ENCODE measurements around the gene NEB. TPM values are rescaled to one million over a fixed set of nuclear protein-coding genes. Genes with fewer than 3 reads are reported as not detected.
"Not testable (repeated sequence)": the region's sequence is repeated elsewhere in the genome, so short reads cannot be mapped to it uniquely, and the experiment has no call there.

The NEB gene
- total RNA-seq, 1 experiment from 2014 or later: 0.51 TPM

DNA sequence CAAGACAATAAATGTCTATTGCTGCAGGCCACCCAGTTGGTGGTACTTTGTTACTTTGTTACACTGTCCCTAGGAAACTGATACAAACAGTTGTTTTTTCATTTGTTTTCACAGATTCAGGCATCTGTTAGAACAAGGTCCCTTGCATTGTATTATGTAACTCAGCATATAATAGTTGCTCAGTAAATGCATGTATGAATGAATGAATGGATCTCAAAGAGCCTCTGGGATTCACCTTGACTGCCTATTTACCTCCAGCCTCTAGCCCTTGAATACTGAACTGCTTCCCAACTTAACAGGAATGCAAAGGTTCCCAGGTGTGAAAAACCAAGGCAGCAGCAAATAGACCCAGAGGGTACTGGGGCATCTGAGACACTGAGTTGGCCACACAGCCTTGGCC is 27.4 kb upstream of the NEB start:
- in situ Hi-C loops (cut with HindIII; ENCODE audit: low pct_unique_long_range_greater_than_20kb, low sequenced_read_pairs): no loop called here
- DNase-seq (ENCODE audit: low read depth): no peak

DNA sequence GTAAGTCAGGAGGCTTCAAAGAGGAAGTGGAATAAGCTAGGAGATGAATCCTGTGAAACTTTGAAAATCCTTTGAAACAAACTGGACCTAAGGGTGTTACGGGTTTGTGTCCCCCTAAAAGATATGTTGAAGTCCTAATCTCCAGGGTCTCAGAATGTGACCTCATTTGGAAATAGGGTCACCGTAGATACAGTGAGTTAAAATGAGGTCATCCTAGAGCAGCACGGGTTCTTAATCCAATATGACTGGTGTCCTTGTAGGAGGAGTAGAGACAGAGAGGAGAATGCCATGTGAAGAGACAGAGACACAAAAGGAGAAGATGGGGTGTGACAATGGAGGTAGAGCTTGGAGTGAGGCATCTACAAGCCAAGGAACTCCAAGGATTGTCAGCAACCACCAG is 26.9 kb upstream of the NEB start:
- in situ Hi-C loops (cut with HindIII; ENCODE audit: low pct_unique_long_range_greater_than_20kb, low sequenced_read_pairs): no loop called here
- no peak for DNase-seq (ENCODE audit: low read depth)

DNA sequence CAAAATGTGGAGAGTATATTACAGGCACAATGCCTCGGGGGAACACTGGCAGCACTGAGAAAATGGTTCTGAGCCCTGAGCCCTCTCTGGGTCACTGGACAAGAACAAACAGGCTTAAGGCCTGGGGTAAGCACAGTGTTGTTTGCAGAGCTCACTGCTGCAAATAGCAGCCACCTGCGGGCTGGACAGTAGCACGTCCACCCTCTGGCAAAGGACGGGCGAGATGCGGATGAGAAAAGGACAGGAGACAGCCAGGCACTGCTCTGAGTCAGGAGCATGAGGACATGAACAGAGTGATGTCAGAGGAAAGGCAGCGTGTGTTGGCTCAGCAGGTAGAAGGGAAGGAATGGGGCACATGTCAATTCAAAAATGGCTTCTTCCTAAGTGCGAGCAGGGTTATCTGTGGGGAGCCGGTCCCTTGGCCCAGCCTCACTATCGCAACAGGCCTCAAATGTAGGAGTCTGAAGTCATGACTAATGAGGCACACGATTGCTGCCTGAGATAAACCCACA is 25.9 kb upstream of the NEB start:
- in situ Hi-C loops (cut with HindIII; ENCODE audit: low pct_unique_long_range_greater_than_20kb, low sequenced_read_pairs): no loop called here
- no peak for DNase-seq (ENCODE audit: low read depth)

DNA sequence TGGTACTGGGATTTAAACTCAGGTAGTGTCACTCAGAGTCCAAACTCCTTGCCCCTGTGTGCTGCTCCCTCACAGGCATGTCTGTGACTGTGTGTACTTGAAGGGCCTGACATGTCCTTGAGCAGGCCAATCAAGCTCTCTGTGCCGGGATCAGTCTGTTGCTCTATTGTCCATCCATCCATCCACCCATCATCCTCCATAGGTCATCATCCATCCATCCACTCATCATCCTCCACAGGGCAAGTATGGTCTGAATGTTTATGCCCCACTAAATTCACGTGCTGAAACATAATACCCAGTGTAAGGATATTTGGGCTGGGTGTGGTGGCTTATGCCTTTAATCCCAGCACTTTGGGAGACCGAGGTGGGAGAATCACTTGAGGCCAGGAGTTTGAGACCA is 24.5 kb upstream of the NEB start:
- in situ Hi-C loops (cut with HindIII; ENCODE audit: low pct_unique_long_range_greater_than_20kb, low sequenced_read_pairs): no loop called here
- no peak for DNase-seq (ENCODE audit: low read depth)

GRCh38 chr2:151757861-151758260 is 23.6 kb upstream of the NEB start:
- no peak for DNase-seq (ENCODE audit: low read depth)
- in situ Hi-C loops (cut with HindIII; ENCODE audit: low pct_unique_long_range_greater_than_20kb, low sequenced_read_pairs): no loop called here

- in situ Hi-C loops (cut with HindIII; ENCODE audit: low pct_unique_long_range_greater_than_20kb, low sequenced_read_pairs): no loop called here
- DNase-seq (ENCODE audit: low read depth): no peak
Measured at GRCh38 chr2:151756820-151757219, 22.5 kb upstream of the NEB start.

DNA sequence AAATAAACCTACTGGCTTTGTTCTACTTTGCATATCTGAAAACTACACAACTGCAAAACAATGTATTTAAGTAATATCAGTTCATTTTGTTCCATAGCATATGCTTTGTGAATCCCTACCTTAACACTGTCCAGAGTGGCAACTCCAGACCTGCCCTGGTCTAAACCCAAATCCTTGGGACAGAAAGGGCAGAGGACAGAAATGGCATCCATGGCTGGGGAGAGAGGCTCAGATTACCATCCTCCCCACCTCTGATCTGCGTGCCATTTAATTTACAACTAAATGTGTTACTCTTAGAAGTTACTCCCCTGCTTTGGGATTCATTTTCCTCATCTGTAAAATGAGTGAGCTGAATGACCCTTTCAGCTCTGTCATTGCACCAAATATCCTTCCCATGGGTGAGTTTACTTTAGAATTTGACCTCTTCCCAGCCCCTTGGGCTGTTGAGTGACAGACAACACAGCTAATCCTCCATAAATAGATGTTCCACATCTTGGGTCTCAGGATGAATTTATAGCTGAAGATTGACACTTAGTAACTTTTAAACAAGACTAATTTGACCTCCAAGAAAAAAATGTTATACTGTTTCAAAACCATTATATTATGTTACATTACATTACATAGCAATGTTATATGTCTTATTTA is 20.1 kb upstream of the NEB start:
- in situ Hi-C loops (cut with HindIII; ENCODE audit: low pct_unique_long_range_greater_than_20kb, low sequenced_read_pairs): no loop called here
- no peak for DNase-seq (ENCODE audit: low read depth)

DNA sequence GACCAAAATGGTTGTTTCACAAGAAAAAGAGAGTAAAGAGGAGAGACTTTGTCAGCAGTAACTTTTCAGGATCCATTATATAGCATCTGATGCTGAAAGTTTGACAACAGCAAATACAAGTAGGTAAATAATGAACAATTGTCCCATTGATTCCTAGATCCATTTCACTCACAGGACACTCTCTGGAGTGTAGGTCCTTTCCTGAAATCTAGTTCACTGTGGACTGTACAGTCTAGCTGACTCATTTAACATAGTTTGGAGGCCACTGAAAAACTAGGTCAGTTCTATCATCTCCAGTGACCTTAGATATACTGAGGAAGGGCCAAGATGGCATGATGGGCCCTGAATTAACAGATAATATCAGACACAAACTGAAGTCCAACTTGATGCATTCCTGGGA is 19.3 kb upstream of the NEB start:
- no peak for DNase-seq (ENCODE audit: low read depth)
- in situ Hi-C loops (cut with HindIII; ENCODE audit: low pct_unique_long_range_greater_than_20kb, low sequenced_read_pairs): no loop called here

- DNase-seq (ENCODE audit: low read depth); in situ Hi-C loops (cut with HindIII; ENCODE audit: low pct_unique_long_range_greater_than_20kb, low sequenced_read_pairs): not testable (repeated sequence)
Measured at GRCh38 chr2:151745261-151745660, 11.0 kb upstream of the NEB start.

DNA sequence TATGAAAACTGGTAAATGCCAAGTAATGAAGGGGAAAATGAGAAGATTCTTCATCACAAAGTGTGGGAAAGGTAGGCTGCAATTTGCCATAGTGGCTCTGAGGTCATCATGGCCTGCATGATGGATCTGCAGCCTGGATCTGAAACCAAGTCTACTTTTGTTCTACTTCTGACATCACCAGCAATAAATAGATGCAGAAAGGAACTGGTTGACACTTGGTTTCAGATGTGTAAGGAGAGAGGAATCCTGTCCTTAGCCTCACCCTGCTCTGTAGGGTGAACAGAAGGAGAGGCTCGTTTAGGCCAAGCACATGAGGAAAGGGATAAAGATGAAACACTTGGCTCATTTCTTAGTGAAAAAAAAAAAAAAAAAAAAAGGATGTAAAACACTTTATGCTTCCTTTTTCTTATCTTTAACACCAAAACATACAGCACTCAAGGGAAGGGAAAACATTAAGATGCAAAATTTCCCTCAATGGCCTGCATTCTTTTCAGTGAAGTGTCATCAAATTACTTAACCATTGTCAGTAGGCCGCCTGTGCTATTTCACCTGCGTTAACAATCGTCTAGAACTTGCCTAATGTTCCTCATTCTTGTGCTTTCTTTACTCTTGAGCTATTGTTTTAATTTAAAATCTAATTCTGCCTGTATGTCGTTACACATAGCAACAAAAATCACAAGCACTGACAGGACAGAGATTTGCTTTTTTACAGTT is 3.9 kb downstream of the NEB start:
- no peak for DNase-seq (ENCODE audit: low read depth)
- in situ Hi-C loops (cut with HindIII; ENCODE audit: low pct_unique_long_range_greater_than_20kb, low sequenced_read_pairs): no loop called here

DNA sequence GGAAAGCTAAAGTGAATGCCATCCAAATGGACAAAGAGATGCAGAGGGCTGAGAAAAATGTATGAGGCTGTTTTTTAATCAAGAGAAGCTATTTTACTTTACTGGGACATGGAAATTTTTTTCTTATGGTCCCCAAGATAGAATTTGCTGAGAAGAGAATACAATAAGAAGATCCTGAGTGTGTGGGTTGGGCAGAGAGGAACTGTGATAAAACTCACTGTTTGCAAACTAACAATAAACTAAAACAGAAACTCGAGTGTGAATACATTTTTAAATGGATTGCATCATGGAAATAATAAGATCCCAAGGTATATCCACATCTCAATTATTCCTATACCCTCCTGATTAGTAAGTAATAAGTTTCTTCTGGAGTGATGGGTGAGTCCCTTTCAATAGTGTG is 4.4 kb downstream of the NEB start:
- DNase-seq (ENCODE audit: low read depth): no peak
- in situ Hi-C loops (cut with HindIII; ENCODE audit: low pct_unique_long_range_greater_than_20kb, low sequenced_read_pairs): no loop called here

DNA sequence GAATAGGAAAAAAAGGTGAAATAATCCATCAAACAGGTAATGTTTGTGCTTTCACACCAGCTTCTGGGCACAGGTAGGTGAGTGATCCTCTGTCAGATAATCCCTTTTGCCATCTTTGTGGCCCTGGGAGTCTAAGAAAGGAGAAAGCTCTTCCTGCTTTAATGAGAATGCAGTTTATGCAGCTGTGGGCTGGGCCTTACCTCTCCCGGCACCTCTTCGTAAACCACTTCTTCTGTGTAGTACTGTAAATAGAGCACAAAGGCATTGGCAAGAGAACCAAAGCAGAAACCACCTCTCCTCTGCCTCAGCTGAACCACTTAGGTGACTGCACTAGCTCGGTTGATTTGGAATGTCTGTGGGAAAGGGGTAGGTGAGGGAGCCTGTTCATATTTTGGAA is 4.9 kb downstream of the NEB start:
- in situ Hi-C loops (cut with HindIII; ENCODE audit: low pct_unique_long_range_greater_than_20kb, low sequenced_read_pairs): no loop called here
- no peak for DNase-seq (ENCODE audit: low read depth)

DNA sequence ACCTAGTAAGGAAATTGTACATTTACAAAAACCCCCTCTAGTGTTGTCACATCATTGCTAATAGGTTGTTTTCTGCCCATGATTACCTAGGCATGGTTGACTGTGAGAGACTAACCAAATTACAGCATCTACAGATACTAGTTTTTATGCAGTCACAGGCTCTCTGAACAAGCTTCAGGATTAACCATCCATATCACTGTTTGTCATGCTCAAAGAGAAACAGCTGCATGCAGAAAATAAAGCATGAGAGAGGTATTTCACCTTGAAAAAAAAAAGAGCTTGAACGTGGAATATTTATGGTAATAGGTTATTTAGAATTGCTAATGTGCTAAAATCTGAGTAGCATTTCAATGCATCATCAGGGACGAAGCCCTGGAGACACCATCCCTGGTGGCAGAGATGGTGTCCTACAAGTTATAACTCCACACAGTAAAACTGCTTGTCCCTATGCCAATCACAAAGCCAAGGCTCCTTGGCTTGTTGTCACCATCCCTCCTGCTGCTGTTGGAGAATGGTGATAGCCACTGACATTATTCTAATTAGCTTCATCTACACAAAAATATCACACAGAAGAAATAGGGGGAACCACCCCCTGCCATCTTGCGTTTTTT is 5.4 kb downstream of the NEB start:
- in situ Hi-C loops (cut with HindIII; ENCODE audit: low pct_unique_long_range_greater_than_20kb, low sequenced_read_pairs): no loop called here
- DNase-seq (ENCODE audit: low read depth): no peak

GRCh38 chr2:151727593-151728552 is 6.4 kb downstream of the NEB start:
- in situ Hi-C loops (cut with HindIII; ENCODE audit: low pct_unique_long_range_greater_than_20kb, low sequenced_read_pairs): no loop called here
- no peak for DNase-seq (ENCODE audit: low read depth)

DNA sequence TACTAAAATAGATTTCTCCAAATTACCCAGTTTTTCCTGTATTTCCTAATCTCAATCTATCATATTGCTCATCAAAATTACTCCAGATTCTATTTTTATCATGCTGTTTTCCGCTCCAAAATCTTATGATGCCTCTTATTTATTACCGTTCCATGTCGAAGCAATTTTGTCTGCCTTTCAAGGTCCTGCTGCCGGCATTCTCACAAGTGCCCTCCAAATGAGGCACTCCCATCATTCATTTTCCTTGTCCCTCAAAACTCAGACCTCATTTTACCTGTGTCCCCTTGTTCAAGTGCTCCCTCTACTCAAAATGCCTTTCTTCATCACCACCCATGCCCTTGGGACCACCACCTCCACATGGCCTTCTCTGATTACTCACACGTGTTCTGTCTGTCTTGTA is 13.1 kb downstream of the NEB start:
- DNase-seq (ENCODE audit: low read depth): no peak
- in situ Hi-C loops (cut with HindIII; ENCODE audit: low pct_unique_long_range_greater_than_20kb, low sequenced_read_pairs): no loop called here

- no peak for DNase-seq (ENCODE audit: low read depth)
- in situ Hi-C loops (cut with HindIII; ENCODE audit: low pct_unique_long_range_greater_than_20kb, low sequenced_read_pairs): no loop called here
Measured at GRCh38 chr2:151720521-151720920, 13.8 kb downstream of the NEB start.

DNA sequence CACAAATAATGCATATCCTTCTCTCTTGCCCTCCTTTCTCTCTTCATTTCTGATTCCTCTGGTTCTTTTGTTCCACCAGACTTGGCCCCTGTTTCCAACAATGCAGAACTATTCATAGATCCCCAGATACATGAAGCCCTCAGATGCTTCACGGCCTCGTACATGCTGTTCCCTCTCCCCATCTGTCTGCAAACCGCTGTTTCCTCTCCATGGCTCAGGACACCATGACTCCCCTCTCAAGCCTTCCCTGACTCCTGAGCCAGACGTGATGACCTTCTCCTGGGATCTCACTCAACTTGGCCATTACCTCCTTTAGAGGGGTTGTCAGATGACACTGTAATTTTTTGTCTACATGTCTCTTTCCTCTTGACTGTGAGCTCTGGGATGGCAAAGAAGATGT is 15.5 kb downstream of the NEB start:
- in situ Hi-C loops (cut with HindIII; ENCODE audit: low pct_unique_long_range_greater_than_20kb, low sequenced_read_pairs): no loop called here
- DNase-seq (ENCODE audit: low read depth): no peak

DNA sequence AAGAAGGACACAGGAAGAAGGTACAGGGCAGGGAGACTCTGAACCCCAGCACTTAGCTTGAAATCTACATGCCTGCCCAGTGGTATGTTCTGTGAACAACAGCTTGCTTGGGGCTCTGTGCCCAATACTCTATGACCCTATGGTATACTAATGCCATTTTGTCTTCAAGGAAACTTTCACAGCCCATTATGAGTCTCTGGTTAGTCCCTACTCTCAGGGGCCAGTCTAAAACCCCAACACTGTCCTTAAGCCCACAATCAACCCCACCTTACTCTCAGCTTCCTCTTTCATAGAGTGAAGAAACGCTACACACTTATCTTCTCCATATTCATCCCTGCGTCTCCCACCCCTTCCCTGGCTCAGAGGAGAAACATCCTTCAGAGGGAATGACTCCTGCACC is 16.0 kb downstream of the NEB start:
- in situ Hi-C loops (cut with HindIII; ENCODE audit: low pct_unique_long_range_greater_than_20kb, low sequenced_read_pairs): no loop called here
- DNase-seq (ENCODE audit: low read depth): no peak

DNA sequence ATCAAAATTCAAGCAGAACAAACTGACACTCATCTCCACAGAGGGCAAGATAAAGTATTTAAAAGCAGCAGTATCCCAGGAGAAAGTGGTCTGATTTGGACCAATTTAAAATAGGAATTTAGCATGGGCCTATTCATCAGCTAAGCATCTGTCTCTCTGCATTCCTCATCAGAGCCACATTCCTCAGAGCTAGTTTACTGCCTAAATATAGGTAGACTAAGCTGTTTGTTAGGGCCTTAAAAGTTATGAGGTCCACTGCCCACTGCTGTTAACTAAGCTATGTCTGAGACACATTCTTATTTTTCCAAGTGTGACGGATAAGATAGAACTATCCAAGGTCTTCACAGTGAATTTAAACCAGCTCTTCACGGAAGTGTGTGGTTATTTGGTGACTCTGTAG is 17.6 kb downstream of the NEB start:
- DNase-seq (ENCODE audit: low read depth): peak; percentile 37
- in situ Hi-C loops (cut with HindIII; ENCODE audit: low pct_unique_long_range_greater_than_20kb, low sequenced_read_pairs): no loop called here

Measured in Caki2 (cell line).